Lower leg skin (tissue), 4 donors: ENCODE data around the gene XRCC4. TPM values are rescaled to one million over a fixed set of nuclear protein-coding genes. Genes with fewer than 3 reads are reported as not detected.

Experiments used
- DNase-seq, 2 donors: peaks; one replicate each; pipeline ENCODE4 v3.0.0-alpha.2; 2019; ENCODE audit warnings: low spot score in 2 of 2
- H3K4me3 ChIP-seq: fragments of 200-600 bp; sonication (generic); 2 replicates; pipeline ENCODE4 v1.5.1; 2017; ENCODE audit warnings: mild to moderate bottlenecking, low read depth; ENCODE audit not compliant: poor library complexity, severe bottlenecking
- CTCF ChIP-seq, 3 donors: fragments of 450-650 bp; IDR thresholded peaks; one replicate each; pipeline ENCODE4 v1.5.1; 2016; ENCODE audit warnings: antibody characterized with exemption in 3 of 3, mild to moderate bottlenecking in 3 of 3, moderate library complexity in 2 of 3
- POLR2A ChIP-seq, 2 donors: fragments of 450-650 bp; IDR thresholded peaks; one replicate each; pipeline ENCODE4 v1.6.1; 2016 to 2017; ENCODE audit warnings: antibody characterized with exemption in 2 of 2, mild to moderate bottlenecking in 1 of 2, moderate library complexity in 1 of 2
- WGBS, 2 donors: methylation state at CpG; one replicate each; pipeline ENCODE4 v1.1.5; 2018; 5-methylcytosine and 5-hydroxymethylcytosine counted together
- intact Hi-C: fragments of 100-400 bp; cut with DNase I; formaldehyde crosslinking; loops from one replicate; pipeline ENCODE4 v1.15.0; 2023; ENCODE audit warnings: low total_unique reads
- total RNA-seq, 4 donors: library from RNA; depleted of rRNA; stranded (reverse); fragments of >200 nt; gene quantifications; one replicate each; pipeline ENCODE4 v1.1.0, GENCODE V29; 2016

The XRCC4 gene
- total RNA-seq, 4 donors from 2014 or later, result 2.0 to 7.0 (median 4.2) TPM

DNA sequence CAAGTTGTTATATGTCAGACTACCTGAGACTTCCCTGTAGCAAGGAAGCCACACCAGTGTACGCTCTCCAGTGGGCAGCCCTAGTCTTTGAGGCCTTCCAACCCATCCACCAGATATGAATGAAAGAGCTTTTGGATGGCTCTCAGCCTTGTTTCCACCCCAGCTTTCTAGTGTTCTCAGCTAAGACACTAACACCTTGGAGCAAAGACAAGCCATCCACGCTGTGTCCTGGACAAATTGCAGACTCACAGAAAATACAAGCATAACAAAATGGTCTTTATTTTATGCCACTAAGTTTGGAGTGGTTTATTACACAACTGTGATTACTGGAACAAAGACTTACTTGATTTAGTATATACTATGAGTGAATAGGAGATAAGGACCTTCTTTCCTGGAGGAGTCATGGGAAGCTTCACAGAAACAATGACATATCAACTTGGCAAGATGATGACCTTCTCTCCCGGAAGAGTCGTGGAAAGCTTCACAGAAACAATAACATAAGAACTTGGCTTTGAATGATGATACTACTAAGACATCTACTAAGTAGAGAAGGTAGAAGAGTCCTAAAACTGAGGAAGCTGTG lies 260.2 kb downstream of the XRCC4 start:
- 89 to 92% methylated on average over 4 of the region's 4 CpGs for WGBS, 2 donors
- no peak for TF ChIP-seq CTCF (IDR thresholded peaks at IDR 0.05)
- intact Hi-C loops, result no loop called here
- H3K4me3 ChIP-seq, result no peak overlapping the region
- no peak for DNase-seq

- H3K4me3 ChIP-seq, result no peak overlapping the region
- 51 to 52% methylated on average over 2 of the region's 2 CpGs for WGBS, 2 donors
- intact Hi-C loops, result no loop called here
- no peak for TF ChIP-seq POLR2A (IDR thresholded peaks at IDR 0.05)
- TF ChIP-seq CTCF (IDR thresholded peaks at IDR 0.05), result no peak
- no peak for DNase-seq
These were observed 263.2 kb downstream of the XRCC4 start for GRCh38 chr5:83340511-83340918.

DNA sequence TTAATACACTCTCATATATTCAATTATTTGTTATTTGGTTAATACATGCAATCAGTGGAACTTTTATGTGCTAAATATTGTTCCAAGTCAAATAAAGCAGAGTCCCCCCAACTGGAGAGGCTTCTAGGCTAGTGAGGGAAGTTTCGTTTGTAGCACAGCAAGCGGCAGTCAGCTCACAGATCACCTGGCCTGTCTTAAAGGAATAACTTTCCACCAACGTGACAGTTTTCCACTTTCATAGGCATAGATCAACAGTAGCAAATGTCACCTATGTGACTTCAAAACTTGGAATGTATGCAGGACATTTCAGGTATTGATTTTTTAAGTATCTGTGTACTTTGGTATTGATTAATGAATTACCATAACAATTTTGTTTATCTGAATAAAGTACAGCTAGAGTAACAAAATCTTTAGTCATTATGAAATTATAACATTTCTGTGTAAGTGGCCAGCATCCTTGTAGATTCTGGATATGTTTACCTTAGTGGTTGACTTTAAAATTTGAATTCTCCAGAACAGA lies 264.5 kb downstream of the XRCC4 start:
- intact Hi-C loops, result no loop called here
- 80 to 81% methylated on average over 3 of the region's 3 CpGs for WGBS, 2 donors
- no peak for DNase-seq
- no peak overlapping the region for H3K4me3 ChIP-seq
- no peak for TF ChIP-seq CTCF (IDR thresholded peaks at IDR 0.05)
- TF ChIP-seq POLR2A (IDR thresholded peaks at IDR 0.05), result no peak

DNA sequence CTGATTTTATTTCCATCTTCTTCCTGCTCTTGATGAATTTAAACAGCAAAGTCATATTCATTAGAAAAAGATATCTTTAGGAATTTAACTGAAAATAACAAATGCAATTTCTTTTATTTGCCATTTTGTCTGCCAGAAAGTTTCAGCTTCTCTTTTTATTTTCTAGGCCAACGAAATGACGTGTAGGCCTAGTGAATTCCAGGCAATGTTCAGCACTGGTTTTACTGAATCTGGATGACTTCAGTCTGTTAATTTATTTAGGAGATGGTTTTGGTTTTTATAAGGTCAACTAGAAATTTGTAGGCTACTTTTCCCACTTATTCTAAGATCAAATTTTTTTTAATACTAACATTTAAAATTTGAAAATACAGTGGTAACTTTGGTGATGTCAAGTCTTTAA lies 265.1 kb downstream of the XRCC4 start:
- no peak for TF ChIP-seq POLR2A (IDR thresholded peaks at IDR 0.05)
- TF ChIP-seq CTCF (IDR thresholded peaks at IDR 0.05), result no peak
- no peak overlapping the region for H3K4me3 ChIP-seq
- WGBS, 2 donors, result 72 to 80% methylated on average over 2 of the region's 2 CpGs
- intact Hi-C loops, result no loop called here
- DNase-seq, result no peak

DNA sequence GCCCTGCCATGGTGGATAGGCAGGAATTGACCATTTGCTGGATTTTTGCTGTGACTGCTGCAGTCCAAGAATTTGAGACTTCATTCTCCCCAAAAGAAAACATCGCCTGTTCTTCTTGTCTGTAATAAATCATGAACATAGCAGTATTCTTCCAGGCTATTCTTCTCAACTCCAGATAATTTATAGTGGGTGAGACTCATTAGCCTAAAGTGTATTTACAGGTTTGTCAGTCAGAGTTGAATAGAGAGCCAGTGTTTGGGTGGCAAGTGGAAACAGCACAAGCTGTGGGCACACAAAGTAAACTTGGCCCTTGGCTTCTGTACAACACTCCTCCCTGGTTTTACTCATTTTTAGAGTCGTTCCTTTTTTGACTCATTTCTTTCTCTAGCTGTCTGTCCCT lies 266.0 kb downstream of the XRCC4 start:
- DNase-seq, result no peak
- TF ChIP-seq CTCF (IDR thresholded peaks at IDR 0.05) (no peak), POLR2A (IDR thresholded peaks at IDR 0.05) (no peak)
- H3K4me3 ChIP-seq, result no peak overlapping the region
- WGBS, 2 donors, result 36 to 43% methylated on average over 2 of the region's 2 CpGs
- intact Hi-C loops, result no loop called here

DNA sequence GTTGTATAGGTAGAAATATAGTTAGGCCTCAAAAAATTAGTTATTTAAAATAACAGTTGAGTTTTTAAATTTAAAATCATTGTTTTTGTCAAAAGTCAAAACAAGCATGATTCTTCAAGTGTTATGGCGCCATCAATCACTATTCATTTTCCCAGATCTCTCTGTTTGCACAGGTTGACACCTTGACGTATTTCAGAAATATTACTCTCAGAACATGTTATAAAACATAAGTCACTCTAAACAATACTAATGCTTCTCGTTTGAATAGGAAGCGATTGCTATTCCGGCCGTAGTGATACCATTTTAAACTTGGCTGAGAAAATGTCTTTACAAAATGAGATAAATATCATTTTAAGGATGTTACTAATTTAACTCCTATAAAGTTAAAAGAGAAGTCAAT lies 268.1 kb downstream of the XRCC4 start:
- intact Hi-C loops, result no loop called here
- H3K4me3 ChIP-seq, result no peak overlapping the region
- no peak for TF ChIP-seq POLR2A (IDR thresholded peaks at IDR 0.05)
- DNase-seq, result no peak
- 84 to 95% methylated on average over 6 of the region's 6 CpGs for WGBS, 2 donors
